ENCODE measurements around the gene VSTM1.
A peak's percentile ranks its signal among the peaks of the same experiment; 100 is the strongest.

Gene VSTM1

DNA sequence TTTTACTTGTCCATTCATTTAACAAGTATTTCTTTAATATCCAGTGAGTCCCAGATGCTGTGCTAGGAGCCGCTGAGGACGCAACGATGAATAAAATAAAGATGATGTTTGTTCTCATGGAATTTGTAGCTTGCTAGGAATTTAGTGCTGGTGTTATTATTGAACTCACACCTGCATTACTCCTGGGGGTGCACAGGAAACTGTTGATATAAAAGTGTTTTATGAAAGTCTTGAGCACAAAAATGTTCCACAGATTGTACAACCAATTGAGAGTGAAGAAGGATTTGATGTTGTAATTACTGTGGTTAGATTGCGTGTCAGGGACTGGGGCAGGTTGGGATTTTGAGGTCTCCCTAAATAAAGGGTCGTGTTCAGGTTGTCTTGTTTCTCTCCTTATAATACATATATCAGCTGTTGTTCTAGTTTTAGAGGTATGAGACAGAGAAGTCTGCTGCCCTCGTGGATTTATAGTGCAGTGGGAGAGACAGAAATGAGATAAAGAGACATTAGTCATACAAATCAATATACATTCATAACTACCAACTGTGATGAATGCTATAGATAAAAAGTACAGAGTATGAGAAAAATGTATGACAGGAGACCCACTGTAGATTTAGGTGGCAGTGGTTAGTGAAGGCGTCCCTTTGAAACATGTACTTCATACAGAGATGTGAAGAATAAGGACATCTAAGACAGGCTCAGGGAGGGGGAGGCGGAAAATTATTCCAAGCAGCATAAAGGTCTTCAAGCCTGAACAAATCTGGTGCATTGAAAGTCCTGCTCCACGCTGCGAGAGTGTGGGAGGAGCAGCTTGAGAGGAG lies 61.0 kb downstream of the VSTM1 start:
- no peak overlapping the region for H3K4me3 Mint-ChIP-seq
- no peak for DNase-seq
- H3K9me3 Mint-ChIP-seq = no peaks in the 10 kb centered on the region
- H3K27me3 Mint-ChIP-seq = peaks cover 59% of the 10 kb centered on the region
- no peaks in the 10 kb centered on the region for H3K4me1 Mint-ChIP-seq
- no peak for ATAC-seq
- no peak overlapping the region for H3K27ac Mint-ChIP-seq

DNA sequence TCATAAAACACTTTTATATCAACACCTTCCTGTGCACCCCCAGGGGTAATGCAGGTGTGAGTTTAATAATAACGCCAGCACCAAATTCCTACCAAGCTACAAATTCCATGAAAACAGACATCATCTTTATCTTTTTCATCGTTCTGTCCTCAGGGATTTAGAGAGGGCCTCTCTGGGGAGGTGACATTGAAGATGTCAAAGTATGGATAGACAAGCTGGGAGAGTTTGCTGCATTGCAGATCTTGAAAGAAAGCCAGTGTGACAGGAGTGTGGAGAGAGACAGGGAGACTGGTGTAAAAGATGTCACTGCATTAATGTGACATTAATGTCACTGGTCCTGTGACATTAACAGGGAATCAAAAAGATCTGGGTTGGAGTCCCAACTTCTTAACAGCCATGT lies 62.2 kb downstream of the VSTM1 start:
- DNase-seq (no peak), ATAC-seq (no peak)
- H3K27me3 Mint-ChIP-seq = peaks cover 54% of the 10 kb centered on the region

DNA sequence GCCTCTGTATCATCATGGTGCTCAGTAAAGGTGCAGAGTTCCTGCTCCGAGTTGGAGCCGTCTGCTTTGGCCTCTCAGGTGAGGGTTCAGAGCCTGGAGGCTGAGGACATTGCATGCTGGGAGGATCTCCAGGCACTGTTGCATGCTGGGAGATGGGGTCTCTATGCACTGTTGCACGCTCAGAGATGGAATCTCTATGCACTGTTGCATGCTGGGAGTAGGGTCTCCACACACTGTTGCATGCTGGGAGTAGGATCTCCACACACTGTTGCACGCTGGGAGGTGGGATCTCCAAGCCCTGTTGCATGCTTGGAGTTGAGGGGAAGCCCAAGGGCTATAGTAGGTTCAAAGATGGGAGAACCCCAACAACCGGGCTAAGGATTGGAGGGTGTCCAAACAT lies 64.0 kb downstream of the VSTM1 start:
- Mint-ChIP-seq H3K27ac (no peak overlapping the region), H3K4me3 (no peak overlapping the region), H3K27me3 (peaks cover 70% of the 10 kb centered on the region), H3K4me1 (no peaks in the 10 kb centered on the region), H3K9me3 (no peaks in the 10 kb centered on the region)
- ATAC-seq (no peak), DNase-seq (no peak)

More for the DNA sequence above, 62.2 kb downstream of the VSTM1 start:
- Mint-ChIP-seq H3K4me1 (no peaks in the 10 kb centered on the region), H3K27ac (no peak overlapping the region), H3K4me3 (no peak overlapping the region), H3K9me3 (no peaks in the 10 kb centered on the region)

DNA sequence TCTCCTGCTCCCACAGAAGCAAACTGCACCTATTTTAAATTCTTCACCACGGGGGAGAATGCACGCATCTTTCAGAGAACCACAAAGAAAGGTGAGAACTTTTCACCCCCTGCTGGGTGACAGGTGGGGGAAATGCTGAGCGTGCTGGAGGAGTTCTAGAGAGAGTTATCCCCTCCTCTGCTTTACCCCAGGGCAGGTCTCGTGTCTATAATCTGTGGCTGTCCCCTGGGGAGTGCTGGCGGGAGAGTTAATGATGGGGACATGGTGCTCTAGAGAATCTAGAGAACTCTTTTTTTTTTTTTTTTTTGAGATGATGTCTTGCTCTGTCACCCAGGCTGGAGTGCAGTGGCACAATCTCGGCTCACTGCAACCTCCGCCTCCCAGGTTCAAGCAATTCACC lies 65.5 kb downstream of the VSTM1 start:
- Mint-ChIP-seq H3K4me1 (no peaks in the 10 kb centered on the region), H3K9me3 (no peaks in the 10 kb centered on the region), H3K27me3 (peaks cover 78% of the 10 kb centered on the region), H3K4me3 (no peak overlapping the region), H3K27ac (no peak overlapping the region)
- no peak for DNase-seq
- no peak for ATAC-seq

DNA sequence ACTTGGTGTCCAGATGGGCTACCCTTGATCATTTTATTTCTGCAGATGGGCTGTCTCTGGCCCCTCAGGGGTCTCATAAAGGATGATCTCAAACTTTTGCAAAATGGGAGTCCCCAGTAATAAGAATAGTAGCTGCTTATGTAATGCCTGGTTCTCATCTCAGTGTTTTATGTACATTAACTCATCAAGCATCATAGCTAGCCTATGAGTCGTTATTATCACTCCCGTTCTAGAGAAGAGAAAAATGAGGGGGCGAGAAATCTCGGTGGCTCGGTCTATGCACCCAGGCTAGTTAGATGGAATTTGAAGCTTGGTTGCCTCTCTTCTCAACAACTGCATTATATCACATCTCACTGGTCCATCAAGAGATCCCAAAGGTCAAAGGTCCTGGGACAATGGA lies 68.9 kb downstream of the VSTM1 start:
- Mint-ChIP-seq H3K9me3 (no peaks in the 10 kb centered on the region), H3K27me3 (peaks cover 72% of the 10 kb centered on the region), H3K4me3 (no peak overlapping the region), H3K27ac (no peak overlapping the region), H3K4me1 (peaks cover 7% of the 10 kb centered on the region)
- DNase-seq (no peak), ATAC-seq (no peak)

DNA sequence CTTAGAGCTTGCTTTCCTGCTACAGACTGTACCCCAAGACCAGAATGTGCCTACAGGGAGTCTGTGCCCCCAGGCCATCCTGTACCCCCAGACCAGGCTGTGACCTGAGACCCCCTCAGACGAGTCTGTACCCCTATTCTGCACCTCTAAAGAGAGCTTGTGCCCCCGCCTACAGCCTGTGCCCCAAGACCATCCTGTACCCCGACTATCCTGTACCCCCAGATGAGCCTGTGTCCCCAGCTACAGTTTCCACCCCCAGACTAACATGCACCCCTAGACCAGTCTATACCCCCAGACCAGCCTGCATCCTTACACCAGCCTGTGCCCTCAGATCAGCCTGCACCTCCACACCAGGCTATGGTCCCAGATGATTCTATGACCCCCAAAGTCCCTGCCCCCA lies 70.2 kb downstream of the VSTM1 start:
- DNase-seq (no peak), ATAC-seq (no peak)
- H3K27ac Mint-ChIP-seq = no peak overlapping the region
- H3K4me1 Mint-ChIP-seq = peaks cover 7% of the 10 kb centered on the region
- no peaks in the 10 kb centered on the region for H3K9me3 Mint-ChIP-seq
- H3K27me3 Mint-ChIP-seq = peaks cover 70% of the 10 kb centered on the region
- no peak overlapping the region for H3K4me3 Mint-ChIP-seq

DNA sequence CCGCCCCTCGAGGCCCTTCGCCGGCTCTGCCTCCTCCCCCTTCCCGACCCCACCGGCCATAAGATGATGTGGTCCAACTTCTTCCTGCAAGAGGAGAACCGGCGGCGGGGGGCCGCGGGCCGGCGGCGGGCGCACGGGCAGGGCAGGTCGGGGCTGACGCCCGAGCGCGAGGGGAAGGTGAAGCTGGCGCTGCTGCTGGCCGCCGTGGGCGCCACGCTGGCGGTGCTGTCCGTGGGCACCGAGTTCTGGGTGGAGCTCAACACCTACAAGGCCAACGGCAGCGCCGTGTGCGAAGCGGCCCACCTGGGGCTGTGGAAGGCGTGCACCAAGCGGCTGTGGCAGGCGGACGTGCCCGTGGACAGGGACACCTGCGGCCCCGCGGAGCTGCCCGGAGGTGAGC lies 70.9 kb downstream of the VSTM1 start:
- DNase-seq = no peak
- H3K27me3 Mint-ChIP-seq = peaks cover 68% of the 10 kb centered on the region
- no peak overlapping the region for H3K27ac Mint-ChIP-seq
- H3K9me3 Mint-ChIP-seq = no peaks in the 10 kb centered on the region
- no peak for ATAC-seq
- H3K4me3 Mint-ChIP-seq = no peak overlapping the region
- H3K4me1 Mint-ChIP-seq = peaks cover 7% of the 10 kb centered on the region

DNA sequence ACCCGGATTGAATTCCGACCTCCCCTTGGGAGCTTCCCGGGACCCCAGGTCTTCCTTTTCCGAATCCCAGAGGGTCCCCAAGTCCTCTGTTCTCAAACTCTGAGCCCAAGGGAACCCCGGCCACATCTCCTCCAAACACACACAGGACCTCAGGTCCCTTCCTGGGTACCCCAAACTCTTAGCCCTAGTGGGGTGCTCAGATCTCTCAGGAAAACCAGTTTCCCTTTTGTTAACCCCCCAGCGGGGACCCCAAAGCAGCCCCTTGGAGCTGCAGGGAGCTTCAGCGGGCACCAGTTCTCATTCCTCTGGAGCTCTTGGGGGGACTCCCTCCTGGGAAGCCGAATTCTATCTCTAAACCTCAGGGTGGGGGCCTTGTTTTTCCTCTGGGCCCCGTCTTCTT lies 71.5 kb downstream of the VSTM1 start:
- H3K27ac Mint-ChIP-seq = no peak overlapping the region
- H3K27me3 Mint-ChIP-seq = peaks cover 62% of the 10 kb centered on the region
- peaks cover 7% of the 10 kb centered on the region for H3K4me1 Mint-ChIP-seq
- no peaks in the 10 kb centered on the region for H3K9me3 Mint-ChIP-seq
- ATAC-seq (no peak), DNase-seq (no peak)
- H3K4me3 Mint-ChIP-seq = peak overlapping the region; percentile 57 to 63

DNA sequence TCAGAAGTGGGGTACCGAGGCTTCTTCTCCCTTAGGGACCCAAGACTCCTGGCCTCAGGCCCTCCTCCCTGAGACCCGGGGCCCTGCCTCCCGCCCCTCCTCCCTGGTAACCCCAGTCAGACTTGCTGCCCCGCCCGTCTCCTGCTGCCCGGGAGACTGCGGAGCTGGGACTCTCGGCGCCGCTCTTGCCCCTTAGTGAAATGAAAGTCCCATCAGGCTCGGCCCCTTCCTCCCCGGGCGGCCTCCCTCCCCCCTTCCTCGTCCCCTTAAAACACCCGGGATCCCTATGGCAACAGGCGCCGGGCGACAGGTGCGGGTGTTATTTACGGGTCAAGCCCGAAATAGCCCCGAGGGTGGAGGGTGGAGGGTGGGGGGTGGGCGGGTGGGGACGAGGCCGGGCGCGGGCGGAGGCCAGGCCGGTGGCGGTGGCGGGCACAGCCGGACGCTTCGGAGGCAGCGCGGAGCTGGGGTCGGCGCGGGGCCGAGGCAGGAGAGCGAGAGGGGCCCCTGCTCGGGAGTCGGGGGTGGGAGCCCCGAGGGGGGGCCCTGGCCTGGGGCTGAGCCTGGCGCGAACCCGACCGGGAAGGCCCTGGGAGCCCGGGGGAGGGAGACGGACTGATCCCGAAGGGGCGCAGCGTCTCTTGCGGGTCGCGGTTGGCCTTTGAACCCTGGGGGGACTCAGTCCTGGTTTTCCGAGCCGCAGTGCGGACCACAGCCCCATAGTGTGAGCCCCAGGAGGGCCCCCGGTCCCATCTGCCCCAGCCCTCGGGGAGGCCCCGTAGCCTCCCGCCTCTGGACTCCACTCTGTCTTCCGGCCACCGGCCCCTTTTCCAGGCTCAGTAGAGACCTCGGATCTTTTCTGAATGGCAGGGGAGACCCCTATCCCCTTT lies 72.2 kb downstream of the VSTM1 start, which contains the start of gene CACNG6:
Gene CACNG6, plus strand, starts transcription at position 414 of the 890 bp plus-strand sequence. CDS start 1,241 bp downstream, outside the sequence.
- H3K4me3 Mint-ChIP-seq = peak within 1 kb of the TSS; percentile 57 to 63
- DNase-seq (no peak), ATAC-seq (peak; percentile 40)
- peaks cover 60% of the 10 kb centered on the region for H3K27me3 Mint-ChIP-seq
- no peaks in the 10 kb centered on the region for H3K9me3 Mint-ChIP-seq
- H3K4me1 Mint-ChIP-seq = peaks cover 7% of the 10 kb centered on the region
- H3K27ac Mint-ChIP-seq = no peak within 1 kb of the TSS

Data from stimulated activated naive CD8-positive, alpha-beta T cell treated with anti-CD3 and anti-CD28 coated beads, Interleukin-15, amount 100 ng/mL, for 72 hours (primary cell).